Panc1 (cell line): ENCODE data around the gene FEZF2. TPM values are rescaled to one million over a fixed set of nuclear protein-coding genes. Genes with fewer than 3 reads are reported as not detected.

Source experiments
- ATAC-seq: fragments of 200-7000 bp; cut with Tn5 transposase; 2 replicates; pipeline ENCODE4 v1.9.1; 2020; ENCODE audit warnings: mild to moderate bottlenecking, moderate library complexity
- BruUV-seq: library from RNA; stranded (reverse); fragments of 400-500 nt; replicated peaks from 2 replicates; lab custom pipeline; 2021; lab: Mats Ljungman, UMichigan
- CTCF ChIA-PET: fragments of 300-600 bp; sonication (Branson Sonifier 250); formaldehyde crosslinking; loops from one replicate; lab custom pipeline; 2022; ENCODE audit warnings: antibody characterized with exemption; lab: Charles Lee
- POLR2A ChIA-PET: fragments of 300-600 bp; sonication (Branson Sonifier 250); formaldehyde crosslinking; loops from one replicate; lab custom pipeline; 2022; ENCODE audit warnings: antibody characterized with exemption; lab: Charles Lee
- DNase-seq: peaks from one replicate; pipeline ENCODE4 v3.0.0-alpha.2; 2010; ENCODE audit warnings: low read depth, low spot score
- H3K27ac ChIP-seq: 2 replicates; pipeline ENCODE4 v1.5.1; 2011; ENCODE audit warnings: mild to moderate bottlenecking, low read length, inconsistent platforms
- H3K27me3 ChIP-seq: fragments of 200-500 bp; sonication (Bioruptor generic); 2 replicates; pipeline ENCODE4 v1.6.0; 2014; ENCODE audit warnings: low read length, inconsistent platforms; ENCODE audit not compliant: control insufficient read depth, insufficient read depth
- H3K36me3 ChIP-seq: fragments of 200-500 bp; sonication (Bioruptor generic); 2 replicates; pipeline ENCODE4 v1.5.1; 2014; ENCODE audit warnings: inconsistent platforms, mild to moderate bottlenecking, low read length, moderate library complexity; ENCODE audit not compliant: control insufficient read depth, insufficient read depth
- H3K4me1 ChIP-seq: 2 replicates; pipeline ENCODE4 v1.5.1; 2011; ENCODE audit warnings: inconsistent platforms, mild to moderate bottlenecking, low read length, moderate library complexity; ENCODE audit not compliant: control insufficient read depth, insufficient read depth
- H3K4me3 ChIP-seq, 2 experiments: 2 replicates each; pipeline ENCODE4 v1.5.1; 2011 to 2012; ENCODE audit warnings: low read depth in 2 of 2, low read length in 2 of 2, mild to moderate bottlenecking in 2 of 2, inconsistent platforms in 1 of 2, moderate library complexity in 1 of 2
- H3K9me3 ChIP-seq: fragments of 200-500 bp; sonication (Bioruptor generic); 2 replicates; pipeline ENCODE4 v1.5.1; 2014; ENCODE audit warnings: low read depth, mild to moderate bottlenecking, inconsistent platforms, low read length, moderate library complexity; ENCODE audit not compliant: control insufficient read depth, insufficient read depth
- POLR2AphosphoS5 ChIP-seq: IDR thresholded peaks from 2 replicates; pipeline ENCODE4 v1.6.1; 2012; ENCODE audit warnings: mild to moderate bottlenecking, low read depth, low read length, moderate library complexity
- SIN3A ChIP-seq: IDR thresholded peaks from 2 replicates; pipeline ENCODE4 v1.6.1; 2012; ENCODE audit warnings: low read depth, mild to moderate bottlenecking, low read length, moderate library complexity, borderline replicate concordance; ENCODE audit not compliant: insufficient read depth
- TCF7L2 ChIP-seq: IDR thresholded peaks from 2 replicates; pipeline ENCODE4 v1.6.1; 2011; ENCODE audit warnings: mild to moderate bottlenecking, low read depth, low read length, inconsistent platforms
- in situ Hi-C: cut with HindIII; loops from 2 replicates; pipeline ENCODE4 v1.10.0; 2016; ENCODE audit warnings: low sequenced_read_pairs, low pct_unique_long_range_greater_than_20kb
- intact Hi-C: fragments of 100-400 bp; cut with micrococcal nuclease; formaldehyde crosslinking; loops from one replicate; pipeline ENCODE4 v1.10.0; 2022; ENCODE audit not compliant: unreplicated experiment
- total RNA-seq: library from RNA; stranded (reverse); gene quantifications from one replicate; pipeline ENCODE4 v1.2.1, GENCODE V29; 2021; ENCODE audit not compliant: unreplicated experiment
- TF ChIP-seq, protein P1 (sequence below): fragments of 450-650 bp; IDR thresholded peaks from 2 replicates; pipeline ENCODE4 v1.5.1; 2017; ENCODE audit warnings: mild to moderate bottlenecking
- TF ChIP-seq, protein P2 (sequence below), 2 experiments: IDR thresholded peaks; 2 replicates each; pipeline ENCODE4 v1.6.1; 2011 to 2012; ENCODE audit warnings: low read depth in 2 of 2, control low read depth in 1 of 2, low read length in 1 of 2, mild to moderate bottlenecking in 1 of 2, moderate library complexity in 1 of 2; ENCODE audit not compliant: insufficient read depth in 1 of 2

The FEZF2 gene
- total RNA-seq, 1 experiment from 2014 or later, result not detected

DNA sequence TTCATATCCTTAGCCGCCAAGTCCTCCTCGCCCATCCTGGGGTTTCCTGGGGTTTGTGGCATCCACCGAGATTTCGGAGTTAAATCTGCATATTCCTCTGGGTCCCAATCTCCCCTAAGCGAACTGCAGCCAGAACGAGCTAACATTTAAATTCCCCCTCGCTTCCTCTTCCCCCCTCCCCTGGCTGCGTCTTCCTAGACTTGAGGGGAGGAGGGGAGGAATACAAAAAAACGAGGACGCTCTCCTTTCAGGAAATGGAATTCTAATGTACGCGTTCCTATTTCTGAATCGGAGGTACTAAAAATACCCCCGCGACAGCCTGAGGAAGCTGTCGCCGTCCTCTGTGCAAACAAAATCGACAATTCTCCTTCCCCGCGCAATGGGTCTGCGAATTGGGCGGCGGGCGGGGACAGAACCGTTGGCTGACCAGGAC lies 5.6 kb downstream of the FEZF2 start:
- Histone ChIP-seq H3K36me3 (no peaks in the 10 kb centered on the region), H3K4me1 (no peaks in the 10 kb centered on the region), H3K4me3 (no peak overlapping the region), H3K27me3 (0 out of 2 replicates have a peak, but pooled peaks cover 2% of the 10 kb centered on the region), H3K9me3 (no peaks in the 10 kb centered on the region), H3K27ac (no peak overlapping the region)
- no TSS peak for BruUV-seq
- ChIA-PET POLR2A (no interaction called here), CTCF (no interaction called here)
- intact Hi-C loops, result no loop called here
- no peak for DNase-seq
- TF ChIP-seq POLR2AphosphoS5 (no peak), SIN3A (no peak), TCF7L2 (no peak)
- TF ChIP-seq, protein P1, sequence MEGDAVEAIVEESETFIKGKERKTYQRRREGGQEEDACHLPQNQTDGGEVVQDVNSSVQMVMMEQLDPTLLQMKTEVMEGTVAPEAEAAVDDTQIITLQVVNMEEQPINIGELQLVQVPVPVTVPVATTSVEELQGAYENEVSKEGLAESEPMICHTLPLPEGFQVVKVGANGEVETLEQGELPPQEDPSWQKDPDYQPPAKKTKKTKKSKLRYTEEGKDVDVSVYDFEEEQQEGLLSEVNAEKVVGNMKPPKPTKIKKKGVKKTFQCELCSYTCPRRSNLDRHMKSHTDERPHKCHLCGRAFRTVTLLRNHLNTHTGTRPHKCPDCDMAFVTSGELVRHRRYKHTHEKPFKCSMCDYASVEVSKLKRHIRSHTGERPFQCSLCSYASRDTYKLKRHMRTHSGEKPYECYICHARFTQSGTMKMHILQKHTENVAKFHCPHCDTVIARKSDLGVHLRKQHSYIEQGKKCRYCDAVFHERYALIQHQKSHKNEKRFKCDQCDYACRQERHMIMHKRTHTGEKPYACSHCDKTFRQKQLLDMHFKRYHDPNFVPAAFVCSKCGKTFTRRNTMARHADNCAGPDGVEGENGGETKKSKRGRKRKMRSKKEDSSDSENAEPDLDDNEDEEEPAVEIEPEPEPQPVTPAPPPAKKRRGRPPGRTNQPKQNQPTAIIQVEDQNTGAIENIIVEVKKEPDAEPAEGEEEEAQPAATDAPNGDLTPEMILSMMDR, result no peak
- TF ChIP-seq, protein P2, sequence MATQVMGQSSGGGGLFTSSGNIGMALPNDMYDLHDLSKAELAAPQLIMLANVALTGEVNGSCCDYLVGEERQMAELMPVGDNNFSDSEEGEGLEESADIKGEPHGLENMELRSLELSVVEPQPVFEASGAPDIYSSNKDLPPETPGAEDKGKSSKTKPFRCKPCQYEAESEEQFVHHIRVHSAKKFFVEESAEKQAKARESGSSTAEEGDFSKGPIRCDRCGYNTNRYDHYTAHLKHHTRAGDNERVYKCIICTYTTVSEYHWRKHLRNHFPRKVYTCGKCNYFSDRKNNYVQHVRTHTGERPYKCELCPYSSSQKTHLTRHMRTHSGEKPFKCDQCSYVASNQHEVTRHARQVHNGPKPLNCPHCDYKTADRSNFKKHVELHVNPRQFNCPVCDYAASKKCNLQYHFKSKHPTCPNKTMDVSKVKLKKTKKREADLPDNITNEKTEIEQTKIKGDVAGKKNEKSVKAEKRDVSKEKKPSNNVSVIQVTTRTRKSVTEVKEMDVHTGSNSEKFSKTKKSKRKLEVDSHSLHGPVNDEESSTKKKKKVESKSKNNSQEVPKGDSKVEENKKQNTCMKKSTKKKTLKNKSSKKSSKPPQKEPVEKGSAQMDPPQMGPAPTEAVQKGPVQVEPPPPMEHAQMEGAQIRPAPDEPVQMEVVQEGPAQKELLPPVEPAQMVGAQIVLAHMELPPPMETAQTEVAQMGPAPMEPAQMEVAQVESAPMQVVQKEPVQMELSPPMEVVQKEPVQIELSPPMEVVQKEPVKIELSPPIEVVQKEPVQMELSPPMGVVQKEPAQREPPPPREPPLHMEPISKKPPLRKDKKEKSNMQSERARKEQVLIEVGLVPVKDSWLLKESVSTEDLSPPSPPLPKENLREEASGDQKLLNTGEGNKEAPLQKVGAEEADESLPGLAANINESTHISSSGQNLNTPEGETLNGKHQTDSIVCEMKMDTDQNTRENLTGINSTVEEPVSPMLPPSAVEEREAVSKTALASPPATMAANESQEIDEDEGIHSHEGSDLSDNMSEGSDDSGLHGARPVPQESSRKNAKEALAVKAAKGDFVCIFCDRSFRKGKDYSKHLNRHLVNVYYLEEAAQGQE (IDR thresholded peaks at IDR 0.05; ENCODE audit: insufficient read depth in 1 of 2, low read depth in 2 of 2, low read length in 1 of 2), result no peak
- in situ Hi-C loops, result no loop called here
- no peak for ATAC-seq

DNA sequence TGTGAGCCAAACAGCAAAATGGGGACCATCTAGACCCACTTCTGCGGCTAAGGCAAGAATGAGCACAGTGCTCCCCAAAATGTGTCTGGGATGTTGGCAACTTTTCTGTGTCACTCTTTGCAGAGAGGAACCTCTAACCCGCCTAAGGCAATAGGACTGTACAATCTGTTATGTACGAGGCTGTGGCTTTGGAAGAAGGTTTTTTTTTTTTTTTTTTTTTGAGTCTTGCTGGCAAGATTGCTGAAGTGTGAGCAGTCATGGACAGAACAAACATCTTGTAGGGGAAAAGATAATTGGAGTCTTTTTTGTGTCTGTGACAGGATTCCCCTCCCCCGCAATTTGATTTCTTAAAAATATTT lies 7.2 kb downstream of the FEZF2 start:
- no peak for ATAC-seq
- Histone ChIP-seq H3K9me3 (no peaks in the 10 kb centered on the region), H3K4me1 (no peaks in the 10 kb centered on the region), H3K36me3 (no peaks in the 10 kb centered on the region), H3K27ac (no peak overlapping the region), H3K27me3 (0 out of 2 replicates have a peak, but pooled peaks cover 2% of the 10 kb centered on the region), H3K4me3 (no peak overlapping the region)
- intact Hi-C loops (no loop called here), in situ Hi-C loops (no loop called here)
- no peak for DNase-seq
- ChIA-PET CTCF (no interaction called here), POLR2A (no interaction called here)
- BruUV-seq, result no TSS peak
- TF ChIP-seq TCF7L2 (no peak), POLR2AphosphoS5 (no peak), SIN3A (no peak)
- TF ChIP-seq, protein P2 (IDR thresholded peaks at IDR 0.05; ENCODE audit: insufficient read depth in 1 of 2, low read depth in 2 of 2, low read length in 1 of 2), result no peak
- TF ChIP-seq, protein P1, result no peak
